ENCODE measurements around the gene FMO3. TPM values are rescaled to one million over a fixed set of nuclear protein-coding genes. Genes with fewer than 3 reads are reported as not detected.

Gene FMO3
- total RNA-seq (2022; extraction: Qiagen RNA extraction; ENCODE audit: low read depth): not detected in 5 replicates

DNA sequence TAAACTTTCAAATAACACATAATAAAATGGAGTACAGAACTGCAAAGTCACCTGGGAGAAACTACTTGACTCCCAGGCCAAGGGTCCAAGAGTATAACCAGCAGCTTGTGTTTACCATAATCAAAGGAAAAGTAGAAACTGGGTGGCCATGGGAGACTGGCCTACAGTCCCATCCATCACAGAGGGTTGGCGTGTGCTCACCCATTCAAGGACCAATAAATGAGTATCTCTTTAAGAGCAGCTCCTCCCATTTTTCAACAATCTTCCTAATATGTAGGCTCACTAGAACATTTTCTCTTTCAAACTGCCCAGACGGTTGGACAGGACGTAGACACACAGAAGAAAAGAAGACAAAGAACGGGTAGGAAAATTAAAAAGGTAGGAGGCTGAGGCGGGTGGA is at the start of gene FMO3:
TSS of gene FMO3 (plus strand) at position 302 of the 400 bp plus-strand sequence. CDS start 1,754 bp downstream, outside the sequence.

Other genes with a start within 250 kb of the FMO3 start
- gene MROH9, start 155.4 kb upstream of the FMO3 start, total RNA-seq (2022; extraction: Qiagen RNA extraction; ENCODE audit: low read depth): not detected in 5 replicates
- gene FMO2, start 94.4 kb downstream of the FMO3 start, total RNA-seq (2022; extraction: Qiagen RNA extraction; ENCODE audit: low read depth): not detected in 5 replicates
- not detected in 5 replicates for gene FMO1, start 157.6 kb downstream of the FMO3 start, total RNA-seq (2022; extraction: Qiagen RNA extraction; ENCODE audit: low read depth)
- 0.29 to 0.80 TPM (median 0.49 TPM) in 5 replicates for gene FMO4, start 223.3 kb downstream of the FMO3 start, total RNA-seq (2022; extraction: Qiagen RNA extraction; ENCODE audit: low read depth)